Endothelial cell of umbilical vein (primary cell): ENCODE data around the gene PSPC1.

Experiments used
- CTCF ChIP-seq, 2 donors: IDR thresholded peaks; 1 replicate in 1 of 2; 2 replicates in 1 of 2; pipeline ENCODE4 v1.5.1; 2011; ENCODE audit warnings: low read length in 2 of 2, mild to moderate bottlenecking in 2 of 2, moderate library complexity in 2 of 2, control low read depth in 1 of 2, inconsistent platforms in 1 of 2, low read depth in 1 of 2; ENCODE audit not compliant: insufficient read depth in 1 of 2; ENCODE audit errors: extremely low read depth in 1 of 2
- POLR2A ChIP-seq: IDR thresholded peaks from 2 replicates; pipeline ENCODE4 v1.6.1; 2012; ENCODE audit warnings: low read depth, mild to moderate bottlenecking, control low read depth, low read length
- TF ChIP-seq, protein P1 (sequence below): IDR thresholded peaks from 2 replicates; pipeline ENCODE4 v1.6.1; 2011; ENCODE audit not compliant: insufficient read depth, insufficient read length

DNA sequence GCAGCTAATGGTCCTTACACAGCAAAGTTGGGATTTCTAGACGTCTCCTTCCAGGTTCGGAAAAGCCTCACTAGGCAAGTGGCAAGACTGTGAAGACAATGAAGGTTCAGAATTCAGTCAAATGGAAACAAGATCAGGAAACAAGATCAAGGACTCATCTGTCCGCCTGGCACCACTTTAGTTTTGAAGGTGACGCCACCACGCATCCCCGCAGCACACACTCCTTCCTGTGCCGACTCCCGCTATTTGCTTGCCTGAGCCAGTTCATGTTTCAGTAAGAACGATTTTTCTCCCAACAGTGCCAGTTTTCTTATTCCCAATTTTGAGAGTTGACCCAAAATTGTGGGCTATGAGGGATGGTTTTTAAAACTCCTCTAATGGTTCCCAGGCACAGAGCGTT is 107.8 kb downstream of the PSPC1 start:
- TF ChIP-seq CTCF (IDR thresholded peaks at IDR 0.05; ENCODE audit: extremely low read depth in 1 of 2, insufficient read depth in 1 of 2, low read depth in 1 of 2, low read length in 2 of 2) (no peak), POLR2A (no peak)
- TF ChIP-seq, protein P1, sequence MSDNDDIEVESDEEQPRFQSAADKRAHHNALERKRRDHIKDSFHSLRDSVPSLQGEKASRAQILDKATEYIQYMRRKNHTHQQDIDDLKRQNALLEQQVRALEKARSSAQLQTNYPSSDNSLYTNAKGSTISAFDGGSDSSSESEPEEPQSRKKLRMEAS, result no peak
